ENCODE data around the gene BAX.
"Not testable (repeated sequence)": the region's sequence is repeated elsewhere in the genome, so short reads cannot be mapped to it uniquely, and the experiment has no call there.

Gene BAX

GRCh38 chr19:48914181-48914580 is 40.5 kb upstream of the BAX start:
- no peak for TF ChIP-seq CTCF (IDR thresholded peaks at IDR 0.05; ENCODE audit: control insufficient read depth, insufficient read depth, low read depth, low read length, missing control alignments)
- H3K4me3 ChIP-seq (ENCODE audit: control insufficient read depth, low read depth, low read length): no peak overlapping the region
- no peak for DNase-seq (ENCODE audit: low read depth)

GRCh38 chr19:48915757-48916156 is 38.9 kb upstream of the BAX start:
- TF ChIP-seq CTCF (IDR thresholded peaks at IDR 0.05; ENCODE audit: control insufficient read depth, insufficient read depth, low read depth, low read length, missing control alignments): no peak
- DNase-seq (ENCODE audit: low read depth): no peak
- H3K4me3 ChIP-seq (ENCODE audit: control insufficient read depth, low read depth, low read length): no peak overlapping the region

GRCh38 chr19:48918071-48918470 is 36.6 kb upstream of the BAX start:
- TF ChIP-seq CTCF (IDR thresholded peaks at IDR 0.05; ENCODE audit: control insufficient read depth, insufficient read depth, low read depth, low read length, missing control alignments): no peak
- no peak overlapping the region for H3K4me3 ChIP-seq (ENCODE audit: control insufficient read depth, low read depth, low read length)
- no peak for DNase-seq (ENCODE audit: low read depth)

- no peak overlapping the region for H3K4me3 ChIP-seq (ENCODE audit: control insufficient read depth, low read depth, low read length)
- TF ChIP-seq CTCF (IDR thresholded peaks at IDR 0.05; ENCODE audit: control insufficient read depth, insufficient read depth, low read depth, low read length, missing control alignments): no peak
- no peak for DNase-seq (ENCODE audit: low read depth)
These were observed 35.9 kb upstream of the BAX start for GRCh38 chr19:48918801-48919247.

GRCh38 chr19:48919271-48919670 is 35.4 kb upstream of the BAX start:
- not testable (repeated sequence) for DNase-seq (ENCODE audit: low read depth); H3K4me3 ChIP-seq (ENCODE audit: control insufficient read depth, low read depth, low read length)

GRCh38 chr19:48920949-48921348 is 33.7 kb upstream of the BAX start:
- H3K4me3 ChIP-seq (ENCODE audit: control insufficient read depth, low read depth, low read length): no peak overlapping the region
- no peak for DNase-seq (ENCODE audit: low read depth)
- no peak for TF ChIP-seq CTCF (IDR thresholded peaks at IDR 0.05; ENCODE audit: control insufficient read depth, insufficient read depth, low read depth, low read length, missing control alignments)

GRCh38 chr19:48921721-48922500 is 32.8 kb upstream of the BAX start:
- H3K4me3 ChIP-seq (ENCODE audit: control insufficient read depth, low read depth, low read length): no peak overlapping the region
- DNase-seq (ENCODE audit: low read depth): no peak
- TF ChIP-seq CTCF (IDR thresholded peaks at IDR 0.05; ENCODE audit: control insufficient read depth, insufficient read depth, low read depth, low read length, missing control alignments): no peak
